Fibroblast of upper back skin (primary cell): Measurements from ENCODE around the gene TPX2.
A peak's percentile ranks its signal among the peaks of the same experiment; 100 is the strongest.

Source experiments
- DNase-seq: peaks from one replicate; pipeline ENCODE4 v3.0.0-alpha.2; 2013

TPX2 gene

GRCh38 chr20:31707258-31707615 is 31.9 kb upstream of the TPX2 start:
- DNase-seq: no peak

GRCh38 chr20:31707994-31708735 is 30.9 kb upstream of the TPX2 start:
- DNase-seq: no peak

GRCh38 chr20:31708736-31709534 is 30.2 kb upstream of the TPX2 start:
- DNase-seq: no peak

- DNase-seq: no peak
These were observed 29.2 kb upstream of the TPX2 start for GRCh38 chr20:31709939-31710338.

- DNase-seq: no peak
These were observed 28.5 kb upstream of the TPX2 start for GRCh38 chr20:31710423-31711108.

GRCh38 chr20:31711179-31712111 is 27.6 kb upstream of the TPX2 start:
- no peak for DNase-seq

GRCh38 chr20:31712112-31712553 is 27.0 kb upstream of the TPX2 start:
- no peak for DNase-seq

- DNase-seq: peak; percentile 90
These were observed 26.4 kb upstream of the TPX2 start for GRCh38 chr20:31712564-31713311.

GRCh38 chr20:31713312-31714273 is 25.5 kb upstream of the TPX2 start:
- DNase-seq: peak; percentile 96

GRCh38 chr20:31715766-31716165 is 23.3 kb upstream of the TPX2 start:
- no peak for DNase-seq

- no peak for DNase-seq
These were observed 22.7 kb upstream of the TPX2 start for GRCh38 chr20:31716351-31716750.

GRCh38 chr20:31716818-31717477 is 22.1 kb upstream of the TPX2 start:
- DNase-seq: no peak

- DNase-seq: no peak
These were observed 21.4 kb upstream of the TPX2 start for GRCh38 chr20:31717478-31718201.

- no peak for DNase-seq
These were observed 20.0 kb upstream of the TPX2 start for GRCh38 chr20:31718952-31719643.

- DNase-seq: peak; percentile 48
These were observed 19.2 kb upstream of the TPX2 start for GRCh38 chr20:31719644-31720485.

GRCh38 chr20:31720486-31721407 is 18.3 kb upstream of the TPX2 start:
- no peak for DNase-seq
